ENCODE data around the gene SDC3.

DNA sequence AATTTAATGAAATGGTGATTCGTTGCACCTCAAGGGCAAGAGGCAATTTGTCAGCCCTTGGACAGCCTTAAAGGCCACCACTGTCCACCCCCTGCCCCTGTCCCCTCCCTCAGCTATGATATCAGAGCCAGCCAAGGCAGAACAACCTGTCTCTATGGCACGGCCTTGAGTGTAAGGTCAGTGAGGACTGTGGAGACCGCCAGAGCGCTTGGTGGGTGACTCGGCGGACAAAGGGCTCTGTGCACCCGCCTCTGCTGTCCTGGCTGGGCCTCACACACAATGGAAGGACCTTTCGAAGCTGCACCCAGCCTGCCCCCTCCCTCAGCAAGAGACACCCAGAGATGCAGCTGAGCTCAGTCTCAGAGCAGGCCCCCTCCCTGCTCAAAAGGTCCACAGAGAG is 50.6 kb downstream of the SDC3 start:
- TF ChIP-seq, protein P1, sequence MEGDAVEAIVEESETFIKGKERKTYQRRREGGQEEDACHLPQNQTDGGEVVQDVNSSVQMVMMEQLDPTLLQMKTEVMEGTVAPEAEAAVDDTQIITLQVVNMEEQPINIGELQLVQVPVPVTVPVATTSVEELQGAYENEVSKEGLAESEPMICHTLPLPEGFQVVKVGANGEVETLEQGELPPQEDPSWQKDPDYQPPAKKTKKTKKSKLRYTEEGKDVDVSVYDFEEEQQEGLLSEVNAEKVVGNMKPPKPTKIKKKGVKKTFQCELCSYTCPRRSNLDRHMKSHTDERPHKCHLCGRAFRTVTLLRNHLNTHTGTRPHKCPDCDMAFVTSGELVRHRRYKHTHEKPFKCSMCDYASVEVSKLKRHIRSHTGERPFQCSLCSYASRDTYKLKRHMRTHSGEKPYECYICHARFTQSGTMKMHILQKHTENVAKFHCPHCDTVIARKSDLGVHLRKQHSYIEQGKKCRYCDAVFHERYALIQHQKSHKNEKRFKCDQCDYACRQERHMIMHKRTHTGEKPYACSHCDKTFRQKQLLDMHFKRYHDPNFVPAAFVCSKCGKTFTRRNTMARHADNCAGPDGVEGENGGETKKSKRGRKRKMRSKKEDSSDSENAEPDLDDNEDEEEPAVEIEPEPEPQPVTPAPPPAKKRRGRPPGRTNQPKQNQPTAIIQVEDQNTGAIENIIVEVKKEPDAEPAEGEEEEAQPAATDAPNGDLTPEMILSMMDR (IDR thresholded peaks at IDR 0.05; ENCODE audit: low read depth, low read length): no peak
- TF ChIP-seq EZH2phosphoT487 (IDR thresholded peaks at IDR 0.05; ENCODE audit: low read depth): no peak

All from OCI-LY3 (cell line).